GM12873 (cell line): ENCODE data around the gene NTN4.

ENCODE experiments used
- CTCF ChIP-seq: IDR thresholded peaks from 2 replicates; pipeline ENCODE4 v1.5.1; 2012; ENCODE audit warnings: low read depth, mild to moderate bottlenecking, moderate library complexity, low read length, control low read depth; ENCODE audit not compliant: insufficient read depth; ENCODE audit errors: missing control alignments

The NTN4 gene

DNA sequence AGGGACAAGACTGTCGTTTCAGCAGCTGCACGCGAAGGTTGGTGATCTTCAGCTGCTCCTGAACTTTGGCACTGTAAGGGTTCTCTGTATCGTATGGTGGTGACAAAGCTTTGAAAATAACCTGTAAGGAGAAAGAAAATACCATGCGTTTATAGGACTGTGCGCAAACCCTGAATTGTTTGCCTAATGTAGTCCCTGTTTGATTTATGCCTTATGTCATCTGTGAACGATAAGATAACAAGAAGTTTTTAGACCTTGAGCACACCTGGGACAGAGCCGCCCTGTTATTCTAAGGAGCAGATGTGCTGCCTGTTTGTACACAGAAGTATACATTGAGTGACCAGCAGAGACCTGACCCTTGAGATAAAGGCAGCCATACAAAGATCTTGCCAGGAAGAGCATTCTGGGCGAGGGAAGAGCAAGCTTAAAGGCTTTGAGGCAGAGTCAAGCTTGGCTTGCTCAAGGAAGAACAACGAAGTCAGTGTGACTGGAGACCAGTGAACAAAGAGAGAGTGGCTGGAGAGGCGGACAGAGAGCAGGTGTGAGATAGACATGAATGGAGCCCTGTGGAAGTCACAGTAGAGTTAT, 52.4 kb downstream of the NTN4 start:
- TF ChIP-seq CTCF = no peak

DNA sequence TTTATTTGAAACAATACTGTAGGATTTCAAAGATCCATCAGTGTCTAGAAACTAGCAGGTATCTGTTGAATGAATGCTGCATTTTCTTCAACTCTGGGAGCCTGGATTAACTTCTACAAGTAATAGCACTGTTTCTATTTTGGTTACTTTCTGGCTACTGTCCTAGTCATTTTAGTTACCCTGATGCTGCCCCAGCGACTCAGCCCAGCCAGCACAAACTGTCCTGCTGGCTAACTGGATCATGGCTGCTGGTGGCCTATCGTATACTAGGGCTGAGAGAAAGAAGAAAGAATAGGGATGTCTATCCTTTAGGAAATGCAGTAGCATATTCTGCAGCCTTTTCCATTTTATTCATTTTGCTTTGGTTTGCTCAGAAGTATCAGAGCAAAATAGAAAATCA, 53.9 kb downstream of the NTN4 start:
- no peak for TF ChIP-seq CTCF

DNA sequence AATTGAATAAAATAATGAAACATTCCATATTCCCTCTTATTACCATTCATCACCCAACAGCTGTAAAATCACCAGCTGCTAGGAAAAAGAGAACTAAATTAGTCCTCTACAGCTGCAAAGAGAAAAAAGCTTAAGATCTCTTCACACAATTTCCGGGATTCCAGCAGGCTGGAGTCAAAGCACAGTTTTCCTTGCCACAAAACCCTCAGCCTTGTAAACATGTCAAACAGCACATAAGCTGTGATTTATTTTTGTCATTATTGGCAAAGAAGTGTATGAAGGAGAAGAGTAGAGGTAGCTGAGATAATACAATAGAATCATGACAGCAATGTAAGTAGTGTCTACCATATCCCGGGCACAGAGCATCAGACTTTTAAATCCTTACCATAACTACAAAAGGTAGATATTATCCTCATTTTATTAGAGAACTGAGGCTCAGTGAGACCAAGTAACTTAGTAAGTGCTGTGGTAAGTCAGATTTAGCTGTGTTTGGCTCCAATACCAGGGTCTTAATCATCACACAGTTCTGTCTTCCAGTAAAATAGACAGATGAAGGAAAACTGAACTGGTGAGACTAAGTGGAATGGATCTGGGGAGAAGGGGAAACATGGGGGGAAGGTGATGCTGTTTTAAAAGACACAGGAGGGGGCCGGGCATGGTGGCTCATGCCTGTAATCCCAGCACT, 57.3 kb downstream of the NTN4 start:
- no peak for TF ChIP-seq CTCF

GRCh38 chr12:95731519-95731958, 59.0 kb downstream of the NTN4 start:
- no peak for TF ChIP-seq CTCF

- TF ChIP-seq CTCF = no peak
Measured at GRCh38 chr12:95730457-95730856, 60.1 kb downstream of the NTN4 start.

DNA sequence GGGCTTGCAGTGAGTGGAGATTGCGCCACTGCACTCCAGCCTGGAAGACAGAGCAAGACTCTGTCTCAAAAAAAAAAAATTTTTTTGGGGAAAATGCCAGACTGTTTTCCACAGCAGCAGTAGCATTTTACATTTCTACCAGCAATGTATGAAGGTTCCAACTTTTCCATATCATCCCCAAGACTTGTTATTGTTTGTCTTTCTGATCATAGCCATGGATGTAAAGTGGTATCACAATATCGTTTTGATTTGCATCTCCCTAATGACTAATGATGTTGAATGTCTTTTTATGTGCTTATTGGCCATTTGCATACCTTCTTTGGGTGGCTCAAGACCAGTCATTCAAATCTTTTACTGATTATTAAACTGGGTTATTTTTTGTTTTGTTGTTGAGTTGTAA, 63.7 kb downstream of the NTN4 start:
- no peak for TF ChIP-seq CTCF

DNA sequence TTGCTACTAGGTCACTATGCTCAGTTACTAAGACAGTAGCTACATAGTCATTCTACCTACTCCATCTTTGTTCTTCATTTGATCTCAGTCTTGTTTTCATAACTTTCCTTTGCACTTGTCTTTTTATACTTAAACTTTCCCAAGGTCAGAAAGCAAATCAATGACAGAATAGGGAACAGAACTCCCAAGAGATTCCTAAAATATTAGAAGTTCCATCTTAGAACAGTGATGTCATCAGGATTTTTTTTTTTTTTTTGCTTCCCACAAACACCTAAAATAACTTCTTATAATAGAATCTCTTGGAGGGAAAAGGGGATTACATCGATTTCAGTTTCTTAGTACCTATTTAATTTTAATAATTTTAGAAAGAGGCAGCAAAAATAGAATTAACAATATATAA, 65.8 kb downstream of the NTN4 start:
- no peak for TF ChIP-seq CTCF
